Memory B cell (primary cell): Measurements from ENCODE around the gene C2orf76.

ENCODE experiments used
- ATAC-seq: fragments of 150-1000 bp; cut with Tn5 transposase; 2 replicates; pipeline ENCODE4 v1.10.0; 2021; ENCODE audit warnings: low read depth, mild to moderate bottlenecking, moderate library complexity
- DNase-seq, 2 donors: peaks; one replicate each; pipeline ENCODE4 v3.0.0; 2022; ENCODE audit warnings: low spot score in 2 of 2
- H3K27ac Mint-ChIP-seq: one replicate; pipeline ENCODE4 v1.8.0; 2022; ENCODE audit warnings: mild to moderate bottlenecking, moderate library complexity, mixed read lengths
- H3K27me3 Mint-ChIP-seq: one replicate; pipeline ENCODE4 v1.8.0; 2022; ENCODE audit warnings: mixed read lengths
- H3K36me3 Mint-ChIP-seq: one replicate; pipeline ENCODE4 v1.8.0; 2022; ENCODE audit warnings: mild to moderate bottlenecking, mixed read lengths
- H3K4me1 Mint-ChIP-seq: one replicate; pipeline ENCODE4 v1.8.0; 2022; ENCODE audit warnings: mixed read lengths
- H3K4me3 Mint-ChIP-seq: one replicate; pipeline ENCODE4 v1.8.0; 2022; ENCODE audit warnings: mild to moderate bottlenecking, moderate library complexity, mixed read lengths
- H3K9me3 Mint-ChIP-seq: one replicate; pipeline ENCODE4 v1.8.0; 2022; ENCODE audit warnings: mixed read lengths

Gene C2orf76

DNA sequence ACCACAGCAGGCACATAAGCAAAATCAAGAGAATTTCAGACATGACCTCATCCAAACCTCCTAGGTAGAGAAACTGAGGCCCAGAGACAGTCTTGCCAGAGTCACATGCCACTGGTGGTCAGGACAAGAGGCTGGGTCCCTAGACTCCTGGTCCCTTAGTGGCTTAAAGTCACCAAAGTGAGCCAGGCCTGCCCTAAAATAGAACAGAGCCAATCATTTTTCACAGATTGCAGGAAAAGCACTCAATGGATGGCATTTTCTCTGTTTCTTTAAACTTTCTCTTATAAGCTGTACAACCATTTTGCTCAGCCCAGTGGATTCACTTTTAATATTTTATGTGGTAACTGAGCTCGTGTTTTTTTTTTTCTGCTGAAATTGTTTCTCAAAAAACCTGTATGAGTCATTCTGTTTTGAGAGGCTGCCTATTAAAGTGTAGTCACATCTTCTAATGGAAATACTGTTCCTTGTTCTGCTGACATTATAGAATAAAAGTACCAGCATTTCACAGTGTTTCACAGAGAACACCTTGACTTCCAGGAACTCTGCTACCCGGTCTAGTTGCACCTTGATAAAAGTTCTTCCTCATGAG lies 113.4 kb downstream of the C2orf76 start:
- H3K27ac Mint-ChIP-seq = no peak overlapping the region
- DNase-seq = no peak
- no peaks in the 10 kb centered on the region for H3K27me3 Mint-ChIP-seq
- no peak for ATAC-seq
- H3K36me3 Mint-ChIP-seq = peaks cover 2% of the 10 kb centered on the region
- no peaks in the 10 kb centered on the region for H3K4me1 Mint-ChIP-seq
- H3K9me3 Mint-ChIP-seq = no peaks in the 10 kb centered on the region
- H3K4me3 Mint-ChIP-seq = no peak overlapping the region
